Caco-2 (cell line): ENCODE data around the gene OLFM2. TPM values are rescaled to one million over a fixed set of nuclear protein-coding genes. Genes with fewer than 3 reads are reported as not detected.

Experiments used
- BruUV-seq: library from RNA; stranded (reverse); fragments of 400-500 nt; replicated peaks from 2 replicates; lab custom pipeline; 2021; lab: Mats Ljungman, UMichigan
- CTCF ChIA-PET: fragments of 300-600 bp; sonication (Branson Sonifier 250); formaldehyde crosslinking; loops from one replicate; lab custom pipeline; 2022; ENCODE audit warnings: antibody characterized with exemption; lab: Charles Lee
- POLR2A ChIA-PET: fragments of 300-600 bp; sonication (Branson Sonifier 250); formaldehyde crosslinking; loops from one replicate; lab custom pipeline; 2022; ENCODE audit warnings: antibody characterized with exemption; lab: Charles Lee
- DNase-seq, 2 experiments: peaks; one replicate each; pipeline versions ENCODE4 v3.0.0 to v3.0.0-alpha.2; 2020 to 2022
- H3K27me3 ChIP-seq: replicated peaks from 2 replicates; pipeline ENCODE4 v1.6.0; 2011; ENCODE audit warnings: low read length; ENCODE audit not compliant: control insufficient read depth, insufficient read depth
- H3K36me3 ChIP-seq: 2 replicates; pipeline ENCODE4 v1.5.1; 2011; ENCODE audit warnings: low read length; ENCODE audit not compliant: control insufficient read depth, insufficient read depth
- H3K4me1 ChIP-seq: fragments of 250-450 bp; sonication (Bioruptor Pico); 2 replicates; pipeline ENCODE4 v1.5.1; 2020; ENCODE audit warnings: mild to moderate bottlenecking
- H3K4me3 ChIP-seq: 2 replicates; pipeline ENCODE4 v1.5.1; 2011; ENCODE audit warnings: low read depth, mild to moderate bottlenecking, control low read depth, low read length
- H3K9me3 ChIP-seq: fragments of 250-450 bp; sonication (Bioruptor Pico); 2 replicates; pipeline ENCODE4 v1.5.1; 2020; ENCODE audit warnings: mild to moderate bottlenecking, moderate library complexity
- H3K27ac Mint-ChIP-seq: one replicate; pipeline ENCODE4 v1.8.0; 2022; ENCODE audit warnings: mixed read lengths; ENCODE audit not compliant: unreplicated experiment
- H3K27me3 Mint-ChIP-seq: one replicate; pipeline ENCODE4 v1.8.0; 2022; ENCODE audit warnings: mixed read lengths; ENCODE audit not compliant: insufficient read depth, unreplicated experiment
- H3K36me3 Mint-ChIP-seq: one replicate; pipeline ENCODE4 v1.8.0; 2022; ENCODE audit warnings: mild to moderate bottlenecking, mixed read lengths; ENCODE audit not compliant: insufficient read depth, unreplicated experiment
- H3K4me1 Mint-ChIP-seq: one replicate; pipeline ENCODE4 v1.8.0; 2022; ENCODE audit warnings: low read depth, mixed read lengths; ENCODE audit not compliant: unreplicated experiment
- H3K4me3 Mint-ChIP-seq: one replicate; pipeline ENCODE4 v1.8.0; 2022; ENCODE audit warnings: mild to moderate bottlenecking, moderate library complexity, mixed read lengths; ENCODE audit not compliant: unreplicated experiment
- H3K9me3 Mint-ChIP-seq: one replicate; pipeline ENCODE4 v1.8.0; 2022; ENCODE audit warnings: mixed read lengths; ENCODE audit not compliant: unreplicated experiment
- intact Hi-C: fragments of 100-400 bp; cut with micrococcal nuclease; formaldehyde crosslinking; loops from one replicate; pipeline ENCODE4 v1.10.0; 2022; ENCODE audit not compliant: unreplicated experiment
- total RNA-seq: library from RNA; stranded (reverse); gene quantifications from 2 replicates; pipeline ENCODE4 v1.2.3, GENCODE V29; 2022
- TF ChIP-seq, protein P1 (sequence below), 2 experiments: fragments of 200-600 bp in 1 of 2; IDR thresholded peaks; 1 replicate in 1 of 2; 2 replicates in 1 of 2; pipeline versions ENCODE4 v1.5.1 to v1.8.0; 2011 to 2022; ENCODE audit warnings: antibody characterized with exemption in 1 of 2, control low read depth in 1 of 2, inconsistent platforms in 1 of 2, low read depth in 1 of 2, low read length in 1 of 2, mild to moderate bottlenecking in 1 of 2, moderate library complexity in 1 of 2; ENCODE audit not compliant: insufficient read depth in 1 of 2, severe bottlenecking in 1 of 2, unreplicated experiment in 1 of 2

Gene OLFM2
- total RNA-seq, 1 experiment from 2014 or later: 0.34 TPM

DNA sequence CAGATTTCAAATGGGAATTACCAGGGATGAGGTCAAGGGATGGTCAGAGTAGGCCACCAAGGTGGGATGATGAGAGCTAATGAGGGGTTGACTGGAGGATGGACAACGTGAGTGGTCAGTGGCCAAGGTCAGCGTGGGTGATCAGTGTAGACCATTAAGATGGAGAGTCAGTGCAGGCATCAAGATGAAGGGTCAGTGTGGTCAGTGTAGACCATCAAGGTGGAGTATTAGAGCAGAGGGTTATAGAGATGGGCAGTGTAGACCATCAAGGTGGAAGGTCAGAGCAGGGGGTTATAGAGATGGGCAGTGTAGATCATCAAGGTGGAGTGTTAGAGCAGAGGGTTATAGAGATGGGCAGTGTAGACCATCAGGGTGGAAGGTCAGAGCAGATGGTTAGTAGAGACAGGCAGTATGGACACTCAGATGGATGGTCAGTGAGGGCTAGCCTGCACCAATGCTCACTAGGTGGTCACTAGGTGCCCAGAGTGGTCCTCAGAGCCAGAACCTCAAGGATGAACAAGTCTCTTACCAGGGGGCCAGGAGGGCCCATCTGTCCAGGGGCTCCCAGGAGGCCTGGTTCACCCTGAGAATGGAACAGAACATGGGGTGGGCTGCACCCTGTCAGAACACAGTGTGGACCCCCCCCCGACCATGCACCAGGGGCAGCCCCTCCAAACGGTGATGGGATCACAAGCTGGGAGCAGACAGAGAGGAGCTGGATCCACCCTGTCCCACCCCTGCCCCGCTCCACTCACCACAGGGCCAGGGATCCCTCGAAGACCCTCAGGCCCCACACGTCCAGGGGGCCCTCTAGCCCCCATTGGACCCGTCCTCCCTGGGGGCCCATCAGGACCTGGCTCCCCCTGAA lies 32.7 kb upstream of the OLFM2 start:
- Mint-ChIP-seq H3K4me1 (no peaks in the 10 kb centered on the region), H3K27ac (no peak overlapping the region), H3K27me3 (peaks cover 23% of the 10 kb centered on the region), H3K36me3 (no peaks in the 10 kb centered on the region), H3K4me3 (no peak overlapping the region), H3K9me3 (no peaks in the 10 kb centered on the region)
- ChIA-PET CTCF (no interaction called here), POLR2A (no interaction called here)
- H3K36me3 ChIP-seq: no peaks in the 10 kb centered on the region
- no peaks in the 10 kb centered on the region for H3K4me1 ChIP-seq
- H3K9me3 ChIP-seq: no peaks in the 10 kb centered on the region
- TF ChIP-seq, protein P1, sequence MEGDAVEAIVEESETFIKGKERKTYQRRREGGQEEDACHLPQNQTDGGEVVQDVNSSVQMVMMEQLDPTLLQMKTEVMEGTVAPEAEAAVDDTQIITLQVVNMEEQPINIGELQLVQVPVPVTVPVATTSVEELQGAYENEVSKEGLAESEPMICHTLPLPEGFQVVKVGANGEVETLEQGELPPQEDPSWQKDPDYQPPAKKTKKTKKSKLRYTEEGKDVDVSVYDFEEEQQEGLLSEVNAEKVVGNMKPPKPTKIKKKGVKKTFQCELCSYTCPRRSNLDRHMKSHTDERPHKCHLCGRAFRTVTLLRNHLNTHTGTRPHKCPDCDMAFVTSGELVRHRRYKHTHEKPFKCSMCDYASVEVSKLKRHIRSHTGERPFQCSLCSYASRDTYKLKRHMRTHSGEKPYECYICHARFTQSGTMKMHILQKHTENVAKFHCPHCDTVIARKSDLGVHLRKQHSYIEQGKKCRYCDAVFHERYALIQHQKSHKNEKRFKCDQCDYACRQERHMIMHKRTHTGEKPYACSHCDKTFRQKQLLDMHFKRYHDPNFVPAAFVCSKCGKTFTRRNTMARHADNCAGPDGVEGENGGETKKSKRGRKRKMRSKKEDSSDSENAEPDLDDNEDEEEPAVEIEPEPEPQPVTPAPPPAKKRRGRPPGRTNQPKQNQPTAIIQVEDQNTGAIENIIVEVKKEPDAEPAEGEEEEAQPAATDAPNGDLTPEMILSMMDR (IDR thresholded peaks at IDR 0.05; ENCODE audit: insufficient read depth in 1 of 2, low read depth in 1 of 2, low read length in 1 of 2, severe bottlenecking in 1 of 2, unreplicated experiment in 1 of 2): no peak
- H3K27me3 ChIP-seq: no peaks in the 10 kb centered on the region; the same call in 1 of the 2 replicates
- no peak overlapping the region for H3K4me3 ChIP-seq
- intact Hi-C loops: no loop called here
- no peak for DNase-seq
- BruUV-seq: no TSS peak

DNA sequence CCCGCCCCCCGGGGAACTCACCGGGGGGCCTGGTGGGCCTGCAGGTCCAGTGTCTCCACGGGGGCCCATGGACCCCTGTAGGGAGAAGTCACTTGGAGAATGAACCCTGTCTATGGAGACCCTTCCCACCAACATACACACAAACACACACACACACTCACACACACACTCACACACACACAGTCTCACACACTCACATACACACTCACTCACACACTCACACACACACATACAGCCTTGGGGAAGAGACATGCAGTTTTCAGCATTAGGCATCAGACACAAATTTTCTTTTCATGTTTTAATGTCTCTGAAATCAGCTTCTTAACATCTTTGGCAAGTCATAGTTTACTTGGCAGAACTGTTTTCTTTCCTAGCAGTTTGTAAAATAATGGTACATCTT lies 31.0 kb upstream of the OLFM2 start:
- Mint-ChIP-seq H3K4me3 (no peak overlapping the region), H3K27me3 (peaks cover 26% of the 10 kb centered on the region), H3K4me1 (no peaks in the 10 kb centered on the region), H3K27ac (no peak overlapping the region), H3K36me3 (no peaks in the 10 kb centered on the region), H3K9me3 (no peaks in the 10 kb centered on the region)
- H3K4me1 ChIP-seq: no peaks in the 10 kb centered on the region
- ChIA-PET POLR2A (no interaction called here), CTCF (no interaction called here)
- no TSS peak for BruUV-seq
- no peak for DNase-seq
- no peaks in the 10 kb centered on the region; the same call in 1 of the 2 replicates for H3K27me3 ChIP-seq
- H3K4me3 ChIP-seq: no peak overlapping the region
- no peaks in the 10 kb centered on the region for H3K9me3 ChIP-seq
- TF ChIP-seq, protein P1 (IDR thresholded peaks at IDR 0.05; ENCODE audit: insufficient read depth in 1 of 2, low read depth in 1 of 2, low read length in 1 of 2, severe bottlenecking in 1 of 2, unreplicated experiment in 1 of 2): no peak
- intact Hi-C loops: no loop called here
- H3K36me3 ChIP-seq: no peaks in the 10 kb centered on the region

DNA sequence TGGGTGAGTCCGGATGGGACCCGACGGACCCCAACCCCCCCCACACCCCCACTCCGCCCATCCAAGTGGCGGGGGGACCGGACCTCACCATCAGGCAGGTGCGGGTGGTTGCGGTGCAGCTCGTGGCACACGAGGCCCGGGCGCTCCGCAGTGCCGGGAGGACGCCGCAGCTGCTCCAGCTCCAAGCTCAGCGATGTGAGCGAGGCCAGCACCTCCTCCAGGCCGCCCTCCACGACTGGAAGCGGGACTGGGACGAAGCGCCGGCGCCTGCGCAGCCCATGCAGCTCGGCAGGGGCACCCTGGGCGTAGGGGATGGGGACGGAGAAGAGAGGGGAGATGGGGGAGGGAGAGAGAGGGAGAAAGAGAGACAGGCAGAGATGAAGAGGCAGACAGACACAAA lies 30.1 kb upstream of the OLFM2 start:
- H3K4me1 Mint-ChIP-seq: no peaks in the 10 kb centered on the region
- H3K36me3 Mint-ChIP-seq: no peaks in the 10 kb centered on the region
- peaks cover 21% of the 10 kb centered on the region for H3K27me3 Mint-ChIP-seq
- H3K27ac Mint-ChIP-seq: no peak overlapping the region
- Histone ChIP-seq H3K9me3 (no peaks in the 10 kb centered on the region), H3K36me3 (no peaks in the 10 kb centered on the region), H3K4me3 (no peak overlapping the region), H3K27me3 (no peaks in the 10 kb centered on the region; the same call in 1 of the 2 replicates), H3K4me1 (no peaks in the 10 kb centered on the region)
- ChIA-PET CTCF (no interaction called here), POLR2A (no interaction called here)
- BruUV-seq: no TSS peak
- no peaks in the 10 kb centered on the region for H3K9me3 Mint-ChIP-seq
- intact Hi-C loops: no loop called here
- TF ChIP-seq, protein P1 (IDR thresholded peaks at IDR 0.05; ENCODE audit: insufficient read depth in 1 of 2, low read depth in 1 of 2, low read length in 1 of 2, severe bottlenecking in 1 of 2, unreplicated experiment in 1 of 2): no peak
- no peak overlapping the region for H3K4me3 Mint-ChIP-seq
- DNase-seq: no peak
